Skeletal muscle tissue (tissue), 4 donors: Measurements from ENCODE around the gene INAVA. TPM values are rescaled to one million over a fixed set of nuclear protein-coding genes. Genes with fewer than 3 reads are reported as not detected.
"Not testable (repeated sequence)": the region's sequence is repeated elsewhere in the genome, so short reads cannot be mapped to it uniquely, and the experiment has no call there.

Source experiments
- H3K27ac ChIP-seq: one replicate; pipeline ENCODE4 v1.7.0; 2013; ENCODE audit warnings: mild to moderate bottlenecking, low read depth, low read length, inconsistent platforms
- H3K27me3 ChIP-seq, 3 donors: one replicate each; pipeline ENCODE4 v1.7.0; 2013; ENCODE audit warnings: low read length in 3 of 3; ENCODE audit not compliant: control insufficient read depth in 3 of 3, insufficient read depth in 3 of 3
- H3K36me3 ChIP-seq, 3 donors: one replicate each; pipeline ENCODE4 v1.7.0; 2013; ENCODE audit warnings: low read length in 3 of 3; ENCODE audit not compliant: control insufficient read depth in 3 of 3, insufficient read depth in 3 of 3
- H3K4me1 ChIP-seq, 3 donors: one replicate each; pipeline ENCODE4 v1.7.0; 2013; ENCODE audit warnings: low read length in 3 of 3, mild to moderate bottlenecking in 3 of 3; ENCODE audit not compliant: control insufficient read depth in 3 of 3, insufficient read depth in 3 of 3
- H3K4me3 ChIP-seq, 3 donors: one replicate each; pipeline ENCODE4 v1.7.0; 2013; ENCODE audit warnings: low read length in 3 of 3
- H3K9ac ChIP-seq, 3 donors: one replicate each; pipeline ENCODE4 v1.7.0; 2013; ENCODE audit warnings: low read length in 3 of 3, mild to moderate bottlenecking in 3 of 3, moderate library complexity in 2 of 3, low read depth in 1 of 3
- H3K9me3 ChIP-seq, 3 donors: one replicate each; pipeline ENCODE4 v1.7.0; 2013; ENCODE audit warnings: low read length in 3 of 3; ENCODE audit not compliant: control insufficient read depth in 3 of 3
- total RNA-seq: library from RNA; depleted of rRNA; stranded (reverse); fragments of >200 nt; gene quantifications from one replicate; pipeline ENCODE4 v1.2.3, GENCODE V29; 2014
- donor health status: Osteomylitis.

Gene INAVA
- total RNA-seq, 1 donor from 2014 or later, result 0.52 TPM

GRCh38 chr1:200903793-200904192 lies 9.1 kb downstream of the INAVA start:
- Histone ChIP-seq H3K9me3 (no peaks in the 10 kb centered on the region), H3K27me3 (peaks cover 0 to 4% (median 0%) of the 10 kb centered on the region in 3 donors), H3K27ac (no peak overlapping the region), H3K36me3 (no peaks in the 10 kb centered on the region), H3K4me1 (no peaks in the 10 kb centered on the region), H3K4me3 (no peak overlapping the region), H3K9ac (no peak overlapping the region)

DNA sequence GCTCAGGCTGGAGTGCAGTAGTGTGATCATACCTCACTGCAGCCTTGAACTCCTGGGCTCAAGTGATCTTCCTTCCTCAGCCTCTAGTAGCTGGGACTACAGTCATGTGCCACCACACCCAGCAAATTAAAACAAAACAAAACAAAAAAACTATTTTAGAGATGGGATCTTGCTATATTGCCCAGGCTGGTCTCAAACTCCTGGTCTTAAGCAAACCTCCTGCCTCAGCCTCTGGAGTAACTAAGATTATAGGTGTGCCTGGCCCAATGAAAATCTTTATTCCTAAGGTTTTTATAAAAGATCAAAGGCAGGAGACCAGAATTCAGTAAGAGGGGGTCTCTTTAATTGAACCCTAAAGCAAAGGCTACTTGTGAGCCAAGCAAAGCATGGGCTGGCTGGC lies 10.1 kb downstream of the INAVA start:
- Histone ChIP-seq H3K9me3 (no peaks in the 10 kb centered on the region), H3K27me3 (peaks cover 0 to 4% (median 0%) of the 10 kb centered on the region in 3 donors), H3K27ac (no peak overlapping the region), H3K4me3 (no peak overlapping the region), H3K9ac (no peak overlapping the region), H3K36me3 (no peaks in the 10 kb centered on the region), H3K4me1 (no peaks in the 10 kb centered on the region)

- no peak overlapping the region for H3K9ac ChIP-seq
- no peaks in the 10 kb centered on the region for H3K36me3 ChIP-seq
- H3K4me1 ChIP-seq, result no peaks in the 10 kb centered on the region
- no peak overlapping the region for H3K27ac ChIP-seq
- no peak overlapping the region for H3K4me3 ChIP-seq
- H3K9me3 ChIP-seq, result no peaks in the 10 kb centered on the region
- peaks cover 0 to 1% (median 0%) of the 10 kb centered on the region in 3 donors for H3K27me3 ChIP-seq
These were observed 10.8 kb downstream of the INAVA start for GRCh38 chr1:200905411-200906052.

DNA sequence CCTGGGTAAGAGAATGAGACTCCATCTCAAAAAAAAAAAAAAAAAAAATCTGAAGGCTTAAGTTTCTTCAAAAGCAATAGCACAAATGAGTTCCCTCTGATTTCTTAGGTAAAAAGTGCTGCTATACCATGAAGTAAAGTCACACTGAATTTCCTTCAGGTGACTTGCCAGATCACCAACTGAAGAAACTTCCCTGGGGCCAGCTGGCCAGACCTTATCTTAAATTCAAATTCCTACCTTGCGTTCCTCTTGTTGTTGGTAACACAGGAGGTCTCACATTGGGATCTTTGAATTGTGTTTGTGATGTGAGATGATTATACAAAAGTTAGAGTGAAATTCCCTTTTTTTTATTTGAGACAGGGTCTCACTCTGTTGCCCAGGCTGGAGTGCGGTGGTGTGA lies 11.8 kb downstream of the INAVA start:
- Histone ChIP-seq H3K4me3 (no peak overlapping the region), H3K36me3 (no peaks in the 10 kb centered on the region), H3K9me3 (no peaks in the 10 kb centered on the region), H3K27me3 (no peaks in the 10 kb centered on the region), H3K9ac (no peak overlapping the region), H3K27ac (no peak overlapping the region), H3K4me1 (no peaks in the 10 kb centered on the region)

GRCh38 chr1:200907611-200908097 lies 13.0 kb downstream of the INAVA start:
- Histone ChIP-seq H3K36me3 (no peaks in the 10 kb centered on the region), H3K27ac (no peak overlapping the region), H3K27me3 (no peaks in the 10 kb centered on the region), H3K4me3 (no peak overlapping the region), H3K4me1 (no peaks in the 10 kb centered on the region), H3K9ac (no peak overlapping the region), H3K9me3 (no peaks in the 10 kb centered on the region)

GRCh38 chr1:200908191-200908868 lies 13.6 kb downstream of the INAVA start:
- Histone ChIP-seq H3K27me3 (no peaks in the 10 kb centered on the region), H3K4me1 (peaks cover 0 to 3% (median 0%) of the 10 kb centered on the region in 3 donors), H3K4me3 (no peak overlapping the region), H3K9ac (no peak overlapping the region), H3K9me3 (no peaks in the 10 kb centered on the region), H3K27ac (no peak overlapping the region), H3K36me3 (no peaks in the 10 kb centered on the region)

DNA sequence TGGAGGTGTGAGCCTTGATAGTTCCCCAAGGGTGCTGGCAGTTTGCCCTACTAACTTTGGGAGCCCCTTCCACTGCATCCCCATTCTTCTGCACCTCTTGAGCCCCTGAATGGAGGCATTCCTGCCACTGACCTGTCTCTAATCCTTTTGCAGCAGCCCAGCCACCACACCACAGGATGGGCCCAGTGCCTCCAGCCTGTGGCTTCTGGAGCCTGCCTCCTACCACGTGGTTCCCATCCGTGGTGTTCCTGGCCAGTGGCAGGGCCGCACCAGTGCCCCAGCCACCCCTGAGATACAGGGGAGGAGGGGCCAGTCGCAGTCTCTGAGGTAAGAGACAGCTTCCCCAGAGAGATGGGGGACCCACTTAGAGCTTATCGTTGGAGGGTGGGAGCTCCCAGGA lies 14.4 kb downstream of the INAVA start:
- peaks cover 0 to 3% (median 0%) of the 10 kb centered on the region in 3 donors for H3K4me1 ChIP-seq
- no peak overlapping the region for H3K9ac ChIP-seq
- H3K27me3 ChIP-seq, result no peaks in the 10 kb centered on the region
- H3K4me3 ChIP-seq, result no peak overlapping the region
- no peaks in the 10 kb centered on the region for H3K36me3 ChIP-seq
- no peak overlapping the region for H3K27ac ChIP-seq
- no peaks in the 10 kb centered on the region for H3K9me3 ChIP-seq

DNA sequence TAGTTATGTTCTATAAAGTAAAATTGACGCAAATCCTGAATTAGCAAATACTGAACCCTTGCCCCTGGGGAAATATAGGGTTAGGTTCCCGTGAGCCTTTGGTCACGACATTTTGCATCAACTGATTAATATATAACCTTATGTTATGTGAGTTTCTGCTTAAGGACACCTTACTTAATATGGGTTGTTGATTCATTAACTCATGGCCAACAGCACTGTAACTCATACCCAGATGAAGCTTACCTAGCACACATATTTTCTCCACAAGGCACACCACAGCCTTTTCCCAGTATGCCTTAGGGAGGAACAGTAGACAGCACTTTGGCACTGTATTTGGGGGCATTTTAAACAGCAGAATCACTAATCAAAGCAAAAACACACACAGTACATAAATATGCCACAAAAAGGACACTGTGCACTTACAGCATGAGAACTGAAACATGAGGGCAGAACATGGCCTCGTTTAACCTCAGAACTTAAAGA lies 15.1 kb downstream of the INAVA start:
- Histone ChIP-seq H3K9ac (no peak overlapping the region), H3K27me3 (no peaks in the 10 kb centered on the region), H3K4me1 (peaks cover 0 to 3% (median 0%) of the 10 kb centered on the region in 3 donors), H3K36me3 (no peaks in the 10 kb centered on the region), H3K4me3 (no peak overlapping the region), H3K9me3 (no peaks in the 10 kb centered on the region), H3K27ac (no peak overlapping the region)

GRCh38 chr1:200911361-200911760 lies 16.7 kb downstream of the INAVA start:
- H3K36me3 ChIP-seq, result no peaks in the 10 kb centered on the region
- H3K9ac ChIP-seq, result no peak overlapping the region
- no peak overlapping the region for H3K4me3 ChIP-seq
- H3K27ac ChIP-seq, result no peak overlapping the region
- no peaks in the 10 kb centered on the region for H3K27me3 ChIP-seq
- peaks cover 0 to 3% (median 0%) of the 10 kb centered on the region in 3 donors for H3K4me1 ChIP-seq
- H3K9me3 ChIP-seq, result no peaks in the 10 kb centered on the region

GRCh38 chr1:200911936-200912335 lies 17.2 kb downstream of the INAVA start:
- H3K27me3 ChIP-seq, H3K36me3 ChIP-seq, H3K4me1 ChIP-seq, H3K4me3 ChIP-seq, H3K9ac ChIP-seq, H3K9me3 ChIP-seq, H3K27ac ChIP-seq: not testable (repeated sequence)
